H9 (cell line): Measurements from ENCODE around the gene SFRP5. TPM values are rescaled to one million over a fixed set of nuclear protein-coding genes. Genes with fewer than 3 reads are reported as not detected.

Experiments
- DNase-seq: peaks from one replicate; pipeline ENCODE4 v3.0.0-alpha.2; 2017
- H2AFZ ChIP-seq: one replicate; pipeline ENCODE4 v1.6.1; 2013; ENCODE audit warnings: mild to moderate bottlenecking, low read length, control low read depth, moderate library complexity
- H2AK5ac ChIP-seq: 2 replicates; pipeline ENCODE4 v1.6.1; 2013; ENCODE audit warnings: low read length, control low read depth, mixed read lengths; ENCODE audit not compliant: insufficient read length
- H2BK120ac ChIP-seq: one replicate; pipeline ENCODE4 v1.6.1; 2013; ENCODE audit warnings: low read depth, mild to moderate bottlenecking, low read length, control low read depth, inconsistent platforms; ENCODE audit not compliant: poor library complexity, severe bottlenecking
- H2BK12ac ChIP-seq: 2 replicates; pipeline ENCODE4 v1.6.1; 2013; ENCODE audit warnings: low read length, control low read depth, mixed read lengths, low read depth; ENCODE audit not compliant: insufficient read length
- H2BK15ac ChIP-seq: 2 replicates; pipeline ENCODE4 v1.6.1; 2013; ENCODE audit warnings: low read depth, low read length, control low read depth
- H2BK20ac ChIP-seq: one replicate; pipeline ENCODE4 v1.6.1; 2013; ENCODE audit warnings: low read depth, mild to moderate bottlenecking, low read length, control low read depth, inconsistent platforms; ENCODE audit not compliant: poor library complexity, severe bottlenecking
- H2BK5ac ChIP-seq: 2 replicates; pipeline ENCODE4 v1.6.1; 2013; ENCODE audit warnings: low read length, control low read depth, mixed read lengths; ENCODE audit not compliant: insufficient read length
- H3K14ac ChIP-seq: 2 replicates; pipeline ENCODE4 v1.6.1; 2013; ENCODE audit warnings: low read length, control low read depth; ENCODE audit not compliant: insufficient read depth
- H3K18ac ChIP-seq: 2 replicates; pipeline ENCODE4 v1.6.1; 2013; ENCODE audit warnings: low read depth, mild to moderate bottlenecking, mixed read lengths, low read length, control low read depth; ENCODE audit not compliant: insufficient read length
- H3K23ac ChIP-seq: 2 replicates; pipeline ENCODE4 v1.6.1; 2013; ENCODE audit warnings: low read length, control low read depth, mixed read lengths, low read depth; ENCODE audit not compliant: insufficient read length
- H3K23me2 ChIP-seq: 2 replicates; pipeline ENCODE4 v1.6.1; 2013; ENCODE audit warnings: low read depth, mild to moderate bottlenecking, mixed read lengths, low read length, control low read depth; ENCODE audit not compliant: insufficient read length, poor library complexity, severe bottlenecking
- H3K27ac ChIP-seq: 2 replicates; pipeline ENCODE4 v1.5.1; 2013; ENCODE audit warnings: low read length, control low read depth, mixed read lengths, low read depth; ENCODE audit not compliant: insufficient read length
- H3K27me3 ChIP-seq: 2 replicates; pipeline ENCODE4 v1.6.1; 2013; ENCODE audit warnings: low read length, control low read depth, inconsistent platforms; ENCODE audit not compliant: insufficient read depth
- H3K4ac ChIP-seq: 2 replicates; pipeline ENCODE4 v1.6.1; 2013; ENCODE audit warnings: low read depth, mild to moderate bottlenecking, control low read depth, inconsistent platforms, low read length, moderate library complexity
- H3K4me1 ChIP-seq: 2 replicates; pipeline ENCODE4 v1.6.1; 2013; ENCODE audit warnings: low read length, control low read depth, inconsistent platforms; ENCODE audit not compliant: insufficient read depth
- H3K4me2 ChIP-seq: 2 replicates; pipeline ENCODE4 v1.6.1; 2013; ENCODE audit warnings: low read length, control low read depth, mixed read lengths; ENCODE audit not compliant: insufficient read length, insufficient read depth
- H3K56ac ChIP-seq: 2 replicates; pipeline ENCODE4 v1.6.1; 2013; ENCODE audit warnings: low read depth, mild to moderate bottlenecking, mixed read lengths, low read length, control low read depth; ENCODE audit not compliant: insufficient read length
- H3K79me1 ChIP-seq: 2 replicates; pipeline ENCODE4 v1.6.1; 2013; ENCODE audit warnings: low read depth, mild to moderate bottlenecking, moderate library complexity, low read length, control low read depth, inconsistent platforms; ENCODE audit not compliant: insufficient read depth, poor library complexity, severe bottlenecking
- H3K79me2 ChIP-seq: 2 replicates; pipeline ENCODE4 v1.6.1; 2013; ENCODE audit warnings: low read length, control low read depth, inconsistent platforms; ENCODE audit not compliant: insufficient read depth
- H3K9ac ChIP-seq: 2 replicates; pipeline ENCODE4 v1.6.1; 2013; ENCODE audit warnings: low read length, control low read depth, mixed read lengths; ENCODE audit not compliant: insufficient read length; ENCODE audit errors: extremely low read depth
- H3K9me3 ChIP-seq: one replicate; pipeline ENCODE4 v1.6.1; 2013; ENCODE audit warnings: low read depth, low read length, inconsistent platforms; ENCODE audit not compliant: control insufficient read depth
- H3T11ph ChIP-seq: one replicate; pipeline ENCODE4 v1.6.1; 2013; ENCODE audit warnings: mild to moderate bottlenecking, low read length, control low read depth, inconsistent platforms
- H4K20me1 ChIP-seq: one replicate; pipeline ENCODE4 v1.6.1; 2013; ENCODE audit not compliant: control insufficient read depth, insufficient read length, insufficient read depth
- H4K5ac ChIP-seq: 2 replicates; pipeline ENCODE4 v1.6.1; 2013; ENCODE audit warnings: low read depth, mild to moderate bottlenecking, mixed read lengths, low read length, control low read depth; ENCODE audit not compliant: insufficient read length
- H4K8ac ChIP-seq: replicated peaks from 2 replicates; pipeline ENCODE4 v1.6.1; 2013; ENCODE audit warnings: low read length, control low read depth, mixed read lengths, low read depth; ENCODE audit not compliant: insufficient read length
- H4K91ac ChIP-seq: 2 replicates; pipeline ENCODE4 v1.6.1; 2013; ENCODE audit warnings: low read depth, mild to moderate bottlenecking, moderate library complexity, mixed read lengths, low read length, control low read depth; ENCODE audit not compliant: insufficient read length
- H3K27ac Mint-ChIP-seq, 3 experiments: 2 replicates in 2 of 3; 3 replicates in 1 of 3; pipeline ENCODE4 v1.8.0; 2020 to 2021; ENCODE audit warnings: mixed read lengths in 3 of 3, mild to moderate bottlenecking in 1 of 3, moderate library complexity in 1 of 3
- H3K27me3 Mint-ChIP-seq: 2 replicates; pipeline ENCODE4 v1.8.0; 2021; ENCODE audit warnings: low read depth, mild to moderate bottlenecking, moderate library complexity, mixed read lengths
- H3K36me3 Mint-ChIP-seq, 3 experiments: 2 replicates in 2 of 3; 3 replicates in 1 of 3; pipeline ENCODE4 v1.8.0; 2020 to 2021; ENCODE audit warnings: low read depth in 3 of 3, mixed read lengths in 3 of 3; ENCODE audit not compliant: insufficient read depth in 1 of 3
- H3K4me1 Mint-ChIP-seq, 2 experiments: 2 replicates each; pipeline ENCODE4 v1.8.0; 2020; ENCODE audit warnings: mixed read lengths in 2 of 2
- H3K4me3 Mint-ChIP-seq, 2 experiments: 2 replicates in 1 of 2; 3 replicates in 1 of 2; pipeline ENCODE4 v1.8.0; 2020 to 2021; ENCODE audit warnings: mild to moderate bottlenecking in 2 of 2, mixed read lengths in 2 of 2, moderate library complexity in 1 of 2
- H3K9me3 Mint-ChIP-seq, 2 experiments: 2 replicates in 1 of 2; 3 replicates in 1 of 2; pipeline ENCODE4 v1.8.0; 2020; ENCODE audit warnings: mild to moderate bottlenecking in 2 of 2, mixed read lengths in 2 of 2, moderate library complexity in 1 of 2
- WGBS: extraction: QIAGEN DNeasy Blood & Tissue Kit; methylation state at CpG from one replicate; pipeline ENCODE4 v1.1.7; 2013; ENCODE audit warnings: missing lambda C conversion rate, low lambda C conversion rate, mixed read lengths; ENCODE audit not compliant: insufficient read length; ENCODE audit errors: extremely low coverage; 5-methylcytosine and 5-hydroxymethylcytosine counted together
- total RNA-seq: library from RNA; stranded (reverse); gene quantifications from 2 replicates; pipeline ENCODE4 v1.2.1, GENCODE V29; 2021
- TF ChIP-seq, protein P1 (sequence below): fragments of 200-600 bp; sonication (generic); conservative IDR thresholded peaks from 3 replicates; pipeline ENCODE4 v1.8.0; 2021; ENCODE audit warnings: antibody characterized with exemption, mild to moderate bottlenecking

SFRP5 gene
- total RNA-seq, 1 experiment from 2014 or later: 1.7 TPM

DNA sequence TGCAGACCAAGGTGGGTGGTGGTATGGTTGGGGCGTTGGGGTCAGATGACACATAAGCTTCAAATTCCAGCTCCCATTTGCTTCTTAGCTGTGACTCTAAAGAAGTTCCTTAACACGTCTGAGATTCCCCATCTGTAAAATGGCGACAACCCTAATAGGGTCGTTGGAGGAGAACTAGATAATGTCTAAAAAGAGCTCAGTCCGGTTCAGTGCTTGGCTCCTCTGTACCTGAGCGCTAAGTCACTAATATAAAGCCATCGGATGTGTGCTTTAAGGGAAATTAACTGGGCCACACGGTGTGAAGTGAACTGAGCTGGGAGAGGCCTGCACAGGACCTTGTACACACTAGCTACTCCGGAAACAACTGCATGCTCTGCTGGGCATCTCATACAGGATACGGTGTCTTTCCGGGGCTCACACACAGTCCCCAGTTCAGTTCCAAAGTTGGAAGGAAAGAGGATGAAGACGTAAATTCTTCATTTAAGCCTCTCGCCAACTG lies 35.3 kb downstream of the SFRP5 start:
- H3K27ac ChIP-seq: no peak overlapping the region
- peaks cover 15 to 16% of the 10 kb centered on the region in 2 experiments for H3K9me3 Mint-ChIP-seq

More for the DNA sequence above, 35.3 kb downstream of the SFRP5 start:
- TF ChIP-seq, protein P1, sequence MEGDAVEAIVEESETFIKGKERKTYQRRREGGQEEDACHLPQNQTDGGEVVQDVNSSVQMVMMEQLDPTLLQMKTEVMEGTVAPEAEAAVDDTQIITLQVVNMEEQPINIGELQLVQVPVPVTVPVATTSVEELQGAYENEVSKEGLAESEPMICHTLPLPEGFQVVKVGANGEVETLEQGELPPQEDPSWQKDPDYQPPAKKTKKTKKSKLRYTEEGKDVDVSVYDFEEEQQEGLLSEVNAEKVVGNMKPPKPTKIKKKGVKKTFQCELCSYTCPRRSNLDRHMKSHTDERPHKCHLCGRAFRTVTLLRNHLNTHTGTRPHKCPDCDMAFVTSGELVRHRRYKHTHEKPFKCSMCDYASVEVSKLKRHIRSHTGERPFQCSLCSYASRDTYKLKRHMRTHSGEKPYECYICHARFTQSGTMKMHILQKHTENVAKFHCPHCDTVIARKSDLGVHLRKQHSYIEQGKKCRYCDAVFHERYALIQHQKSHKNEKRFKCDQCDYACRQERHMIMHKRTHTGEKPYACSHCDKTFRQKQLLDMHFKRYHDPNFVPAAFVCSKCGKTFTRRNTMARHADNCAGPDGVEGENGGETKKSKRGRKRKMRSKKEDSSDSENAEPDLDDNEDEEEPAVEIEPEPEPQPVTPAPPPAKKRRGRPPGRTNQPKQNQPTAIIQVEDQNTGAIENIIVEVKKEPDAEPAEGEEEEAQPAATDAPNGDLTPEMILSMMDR: no peak
- Histone ChIP-seq H3K27me3 (peaks cover 17% of the 10 kb centered on the region; the same call in 1 of the 2 replicates), H3K4me2 (no peak overlapping the region), H3T11ph (no peak overlapping the region), H3K18ac (peak overlapping the region; percentile 12), H3K14ac (no peak overlapping the region; the same call in 1 of the 2 replicates), H2AK5ac (no peak overlapping the region), H2BK120ac (no peak overlapping the region), H2BK5ac (no peak overlapping the region), H3K79me2 (peaks cover 5% of the 10 kb centered on the region; the same call in 1 of the 2 replicates), H4K5ac (peak overlapping the region; percentile 2), H4K8ac (no peak overlapping the region), H3K23me2 (peaks cover 7% of the 10 kb centered on the region), H4K20me1 (no peaks in the 10 kb centered on the region), H3K9me3 (peaks cover 4% of the 10 kb centered on the region), H2BK12ac (no peak overlapping the region), H3K9ac (no peak overlapping the region), H2BK20ac (no peak overlapping the region), H3K4ac (no peak overlapping the region), H4K91ac (no peak overlapping the region), H3K56ac (no peak overlapping the region), H2AFZ (no peak overlapping the region), H2BK15ac (no peak overlapping the region), H3K79me1 (peaks cover 7% of the 10 kb centered on the region), H3K23ac (no peak overlapping the region), H3K4me1 (no peaks in the 10 kb centered on the region)
- H3K27ac Mint-ChIP-seq: no peak overlapping the region
- H3K36me3 Mint-ChIP-seq: peaks cover 21 to 43% (median 39%) of the 10 kb centered on the region in 3 experiments
- no CpG with 5 or more reads among the region's 13 CpGs for WGBS
- H3K27me3 Mint-ChIP-seq: peaks cover 33% of the 10 kb centered on the region
- peaks cover 8 to 11% of the 10 kb centered on the region in 2 experiments for H3K4me1 Mint-ChIP-seq
- DNase-seq: no peak
- H3K4me3 Mint-ChIP-seq: peak overlapping the region; percentile 81 to 96; a peak in 4 of 5 replicates
